Type B pancreatic cell (in vitro differentiated cells): ENCODE measurements around the gene AKIP1. TPM values are rescaled to one million over a fixed set of nuclear protein-coding genes. Genes with fewer than 3 reads are reported as not detected.

Experiments used
- DNase-seq: peaks from one replicate; pipeline ENCODE4 v3.0.0; 2021; ENCODE audit warnings: mixed read lengths; ENCODE audit not compliant: unreplicated experiment; ENCODE audit errors: extremely low spot score
- H3K27ac Mint-ChIP-seq: 2 replicates; pipeline ENCODE4 v1.8.0; 2021; ENCODE audit warnings: mild to moderate bottlenecking, mixed read lengths
- H3K27me3 Mint-ChIP-seq: 2 replicates; pipeline ENCODE4 v1.8.0; 2021; ENCODE audit warnings: mixed read lengths
- H3K36me3 Mint-ChIP-seq: 2 replicates; pipeline ENCODE4 v1.8.0; 2021; ENCODE audit warnings: mixed read lengths
- H3K4me1 Mint-ChIP-seq: one replicate; pipeline ENCODE4 v1.8.0; 2021; ENCODE audit warnings: mixed read lengths; ENCODE audit not compliant: unreplicated experiment
- H3K4me3 Mint-ChIP-seq: 2 replicates; pipeline ENCODE4 v1.8.0; 2021; ENCODE audit warnings: mild to moderate bottlenecking, mixed read lengths
- H3K9me3 Mint-ChIP-seq: 2 replicates; pipeline ENCODE4 v1.8.0; 2021; ENCODE audit warnings: mixed read lengths
- total RNA-seq: library from RNA; stranded (reverse); gene quantifications from 2 replicates; pipeline ENCODE4 v1.2.1, GENCODE V29; 2021; ENCODE audit warnings: low replicate concordance
- TF ChIP-seq, protein P1 (sequence below): fragments of 200-600 bp; sonication (generic); conservative IDR thresholded peaks from 2 replicates; pipeline ENCODE4 v1.5.0; 2021; ENCODE audit warnings: antibody characterized with exemption, mild to moderate bottlenecking

AKIP1 gene
- total RNA-seq, 1 donor from 2014 or later: 16.5 TPM

DNA sequence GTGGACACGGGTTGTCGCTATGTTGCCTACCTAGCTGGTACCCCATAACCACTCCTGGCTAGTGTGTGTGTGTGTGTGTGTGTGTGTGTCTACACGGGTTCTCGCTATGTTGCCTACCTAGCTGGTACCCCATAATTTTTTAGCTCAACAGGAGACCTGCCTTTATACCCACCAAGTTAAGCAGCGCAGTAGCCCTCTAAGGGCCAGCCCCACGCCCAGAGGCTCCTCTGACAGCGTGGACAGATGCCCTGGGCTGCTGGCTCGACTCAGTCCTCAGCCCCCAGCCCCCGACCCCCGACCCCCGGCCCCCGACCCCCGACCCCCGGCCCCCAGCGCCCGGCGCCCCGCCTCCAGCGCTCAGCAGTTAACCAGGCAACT lies 351 bp upstream of the AKIP1 start:
- no peak for DNase-seq
- H3K27me3 Mint-ChIP-seq: peaks cover 7% of the 10 kb centered on the region
- H3K27ac Mint-ChIP-seq: peak overlapping the region; percentile 87
- peaks cover 7% of the 10 kb centered on the region for H3K36me3 Mint-ChIP-seq
- H3K4me3 Mint-ChIP-seq: peak overlapping the region; percentile 98
- TF ChIP-seq, protein P1, sequence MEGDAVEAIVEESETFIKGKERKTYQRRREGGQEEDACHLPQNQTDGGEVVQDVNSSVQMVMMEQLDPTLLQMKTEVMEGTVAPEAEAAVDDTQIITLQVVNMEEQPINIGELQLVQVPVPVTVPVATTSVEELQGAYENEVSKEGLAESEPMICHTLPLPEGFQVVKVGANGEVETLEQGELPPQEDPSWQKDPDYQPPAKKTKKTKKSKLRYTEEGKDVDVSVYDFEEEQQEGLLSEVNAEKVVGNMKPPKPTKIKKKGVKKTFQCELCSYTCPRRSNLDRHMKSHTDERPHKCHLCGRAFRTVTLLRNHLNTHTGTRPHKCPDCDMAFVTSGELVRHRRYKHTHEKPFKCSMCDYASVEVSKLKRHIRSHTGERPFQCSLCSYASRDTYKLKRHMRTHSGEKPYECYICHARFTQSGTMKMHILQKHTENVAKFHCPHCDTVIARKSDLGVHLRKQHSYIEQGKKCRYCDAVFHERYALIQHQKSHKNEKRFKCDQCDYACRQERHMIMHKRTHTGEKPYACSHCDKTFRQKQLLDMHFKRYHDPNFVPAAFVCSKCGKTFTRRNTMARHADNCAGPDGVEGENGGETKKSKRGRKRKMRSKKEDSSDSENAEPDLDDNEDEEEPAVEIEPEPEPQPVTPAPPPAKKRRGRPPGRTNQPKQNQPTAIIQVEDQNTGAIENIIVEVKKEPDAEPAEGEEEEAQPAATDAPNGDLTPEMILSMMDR: no peak
- peaks cover 5% of the 10 kb centered on the region for H3K9me3 Mint-ChIP-seq
- H3K4me1 Mint-ChIP-seq: peaks cover 39% of the 10 kb centered on the region

DNA sequence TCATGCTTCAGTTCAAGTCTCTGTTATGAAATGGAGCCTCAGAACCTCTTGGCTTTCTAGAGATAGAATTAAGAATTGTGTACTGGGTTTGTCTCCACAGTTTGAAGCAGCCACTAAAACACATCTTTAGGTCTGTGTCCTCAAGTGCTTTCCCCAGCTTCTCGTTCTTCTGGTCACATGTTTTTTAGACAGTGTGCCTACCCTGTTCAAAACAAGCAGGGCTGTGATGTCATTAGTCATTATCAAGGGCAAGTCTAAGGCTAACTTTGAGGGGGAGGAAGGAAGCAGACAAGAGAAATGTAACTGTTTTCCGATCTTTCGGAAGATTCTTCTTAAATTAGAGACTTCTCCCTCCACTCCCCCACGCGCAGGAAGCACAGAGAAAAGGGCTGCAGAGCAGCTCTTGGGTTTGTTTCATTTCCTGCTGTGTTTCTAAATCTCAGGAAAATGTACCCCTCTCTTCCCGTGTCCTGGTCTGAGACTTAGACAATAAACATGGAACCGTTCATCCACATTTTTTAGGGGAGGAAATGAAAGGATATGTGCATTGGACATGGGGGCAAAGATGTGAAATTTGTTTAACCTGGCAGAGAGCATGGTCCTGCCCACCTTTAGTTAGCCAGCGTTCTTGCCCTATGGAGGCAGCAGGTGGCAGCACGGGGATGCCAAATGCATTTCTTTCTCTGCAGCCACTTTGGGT lies 3.1 kb downstream of the AKIP1 start:
- H3K27me3 Mint-ChIP-seq: peaks cover 2% of the 10 kb centered on the region
- peaks cover 14% of the 10 kb centered on the region for H3K36me3 Mint-ChIP-seq
- peak overlapping the region; percentile 73 for H3K4me3 Mint-ChIP-seq
- DNase-seq: no peak
- H3K9me3 Mint-ChIP-seq: no peaks in the 10 kb centered on the region
- TF ChIP-seq, protein P1: peak; percentile 73
- peaks cover 34% of the 10 kb centered on the region for H3K4me1 Mint-ChIP-seq
- no peak overlapping the region for H3K27ac Mint-ChIP-seq

GRCh38 chr11:8914661-8915018 lies 3.7 kb downstream of the AKIP1 start:
- H3K4me3 Mint-ChIP-seq: peak overlapping the region; percentile 73
- DNase-seq: no peak
- peaks cover 15% of the 10 kb centered on the region for H3K36me3 Mint-ChIP-seq
- no peaks in the 10 kb centered on the region for H3K27me3 Mint-ChIP-seq
- H3K9me3 Mint-ChIP-seq: no peaks in the 10 kb centered on the region
- H3K27ac Mint-ChIP-seq: no peak overlapping the region
- TF ChIP-seq, protein P1: no peak
- H3K4me1 Mint-ChIP-seq: peaks cover 32% of the 10 kb centered on the region

DNA sequence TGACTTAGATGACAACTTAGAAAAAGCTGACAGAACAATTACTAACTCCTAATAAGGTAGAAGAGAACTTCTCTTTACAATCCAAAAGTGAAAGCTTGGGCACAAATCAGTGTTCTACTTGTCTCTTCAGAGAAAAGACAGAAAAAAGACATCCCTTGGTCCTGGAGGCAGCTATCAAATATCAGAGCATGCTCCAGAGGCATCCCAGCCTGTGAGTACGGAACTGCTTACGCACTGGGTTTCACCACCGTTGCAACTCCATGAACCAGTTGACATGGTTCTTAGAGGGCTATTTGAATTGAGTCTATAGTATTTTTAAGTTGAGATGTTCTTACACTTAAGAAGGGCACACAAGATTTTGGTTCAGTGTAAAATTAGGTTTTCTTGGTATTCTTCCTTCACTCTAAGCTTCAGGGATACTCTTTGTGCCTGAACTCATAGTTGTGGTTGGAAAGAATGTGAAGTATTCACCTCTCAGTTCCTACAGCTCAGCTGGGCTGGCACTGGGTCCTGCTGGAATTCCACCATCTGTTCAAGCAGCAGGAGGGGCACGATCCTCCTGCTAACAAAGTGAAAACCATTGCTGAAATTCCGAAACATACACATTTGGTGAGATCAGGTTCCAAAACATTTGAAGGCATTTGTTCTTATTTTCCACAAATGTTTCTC lies 6.3 kb downstream of the AKIP1 start:
- Mint-ChIP-seq H3K27me3 (no peaks in the 10 kb centered on the region), H3K4me1 (peaks cover 24% of the 10 kb centered on the region), H3K36me3 (peaks cover 15% of the 10 kb centered on the region), H3K9me3 (no peaks in the 10 kb centered on the region), H3K4me3 (no peak overlapping the region), H3K27ac (no peak overlapping the region)
- DNase-seq: no peak
- TF ChIP-seq, protein P1: no peak

DNA sequence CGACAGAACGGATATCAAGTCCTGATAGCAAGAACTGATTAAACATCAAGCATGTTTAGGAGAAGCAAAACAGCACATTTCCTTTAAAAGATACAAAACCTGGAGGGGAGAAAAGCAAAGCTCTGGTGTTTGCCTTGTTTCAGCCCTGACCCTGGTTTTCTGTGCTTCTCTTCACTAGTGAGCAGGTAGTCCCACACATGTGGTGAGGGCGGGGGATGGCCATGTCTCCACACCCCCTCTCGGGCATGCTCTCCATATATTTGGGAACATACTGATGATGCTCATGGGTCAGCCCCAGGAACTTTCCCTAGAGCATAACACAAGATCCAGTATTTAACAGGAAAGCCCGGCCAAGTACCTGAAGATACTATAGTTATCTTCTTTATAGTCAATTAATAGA lies 11.7 kb downstream of the AKIP1 start:
- Mint-ChIP-seq H3K27ac (no peak overlapping the region), H3K4me1 (no peaks in the 10 kb centered on the region)

More for the DNA sequence above, 11.7 kb downstream of the AKIP1 start:
- H3K36me3 Mint-ChIP-seq: peaks cover 5% of the 10 kb centered on the region
- H3K9me3 Mint-ChIP-seq: no peaks in the 10 kb centered on the region
- no peak overlapping the region for H3K4me3 Mint-ChIP-seq
- TF ChIP-seq, protein P1: no peak
- no peak for DNase-seq
- H3K27me3 Mint-ChIP-seq: no peaks in the 10 kb centered on the region
